Sigmoid colon (tissue), 4 donors: ENCODE measurements around the gene KRT79.

Source experiments
- CTCF ChIP-seq, 4 experiments: fragments of 450-650 bp in 3 of 4; fragments of 200-600 bp in 1 of 4; IDR thresholded peaks; one replicate each; pipeline ENCODE4 v1.5.1; 2016 to 2019; ENCODE audit warnings: antibody characterized with exemption in 4 of 4, mild to moderate bottlenecking in 3 of 4, moderate library complexity in 2 of 4
- EP300 ChIP-seq, 4 donors: sonication (generic); formaldehyde crosslinking; IDR thresholded peaks; one replicate each; pipeline ENCODE4 v1.6.1; 2017; ENCODE audit warnings: antibody characterized with exemption in 4 of 4

GRCh38 chr12:52809166-52809565, 24.9 kb downstream of the KRT79 start:
- TF ChIP-seq CTCF (IDR thresholded peaks at IDR 0.05) (no peak), EP300 (IDR thresholded peaks at IDR 0.05) (no peak)
